ENCODE data around the gene TXK. TPM values are rescaled to one million over a fixed set of nuclear protein-coding genes. Genes with fewer than 3 reads are reported as not detected.

Gene TXK
- total RNA-seq, 1 experiment from 2014 or later = 0.39 TPM

- Mint-ChIP-seq H3K4me1 (peaks cover 17 to 24% of the 10 kb centered on the region in 2 experiments), H3K9me3 (no peaks in the 10 kb centered on the region), H3K36me3 (ENCODE audit: insufficient read depth in 1 of 3, low read depth in 3 of 3) (peaks cover 2 to 26% (median 23%) of the 10 kb centered on the region in 3 experiments; a peak in 6 of 7 replicates), H3K27ac (no peak overlapping the region), H3K4me3 (no peak overlapping the region), H3K27me3 (ENCODE audit: low read depth) (no peaks in the 10 kb centered on the region)
- H3K79me1 ChIP-seq (ENCODE audit: insufficient read depth, low read depth, low read length, poor library complexity, severe bottlenecking) = no peaks in the 10 kb centered on the region
- no peak for DNase-seq
- no peak overlapping the region for H3K56ac ChIP-seq (ENCODE audit: insufficient read length, low read depth, low read length)
- H4K20me1 ChIP-seq (ENCODE audit: control insufficient read depth, insufficient read depth, insufficient read length) = no peaks in the 10 kb centered on the region
- no peak overlapping the region for H2BK15ac ChIP-seq (ENCODE audit: low read depth, low read length)
- no peak overlapping the region for H3K18ac ChIP-seq (ENCODE audit: insufficient read length, low read depth, low read length)
- no peak overlapping the region for H2BK12ac ChIP-seq (ENCODE audit: insufficient read length, low read depth, low read length)
- no peaks in the 10 kb centered on the region; the same call in 1 of the 2 replicates for H3K4me1 ChIP-seq (ENCODE audit: insufficient read depth, low read length)
- H2BK20ac ChIP-seq (ENCODE audit: low read depth, low read length, poor library complexity, severe bottlenecking) = no peak overlapping the region
- no peak overlapping the region for H4K8ac ChIP-seq (replicated peaks; ENCODE audit: insufficient read length, low read depth, low read length)
- no peaks in the 10 kb centered on the region for H3K79me2 ChIP-seq (ENCODE audit: insufficient read depth, low read length)
- H2AK5ac ChIP-seq (ENCODE audit: insufficient read length, low read length) = no peak overlapping the region
- H3K4ac ChIP-seq (ENCODE audit: low read depth, low read length) = no peak overlapping the region
- H3K27ac ChIP-seq (ENCODE audit: insufficient read length, low read depth, low read length) = no peak overlapping the region
- TF ChIP-seq CTCF (conservative IDR thresholded peaks at IDR 0.05) = no peak
- H3K14ac ChIP-seq (ENCODE audit: insufficient read depth, low read length) = no peak overlapping the region
- no peaks in the 10 kb centered on the region for H3K23me2 ChIP-seq (ENCODE audit: insufficient read length, low read depth, low read length, poor library complexity, severe bottlenecking)
- no peak overlapping the region for H3K9ac ChIP-seq (ENCODE audit: extremely low read depth, insufficient read length, low read length)
- no peak overlapping the region for H3K4me2 ChIP-seq (ENCODE audit: insufficient read depth, insufficient read length, low read length)
- no peak overlapping the region for H4K5ac ChIP-seq (ENCODE audit: insufficient read length, low read depth, low read length)
- H2AFZ ChIP-seq (ENCODE audit: low read length) = no peak overlapping the region
- no peak overlapping the region for H3T11ph ChIP-seq (ENCODE audit: low read length)
- no peak overlapping the region for H2BK120ac ChIP-seq (ENCODE audit: low read depth, low read length, poor library complexity, severe bottlenecking)
- no peaks in the 10 kb centered on the region for H3K27me3 ChIP-seq (ENCODE audit: insufficient read depth, low read length)
- H2BK5ac ChIP-seq (ENCODE audit: insufficient read length, low read length) = no peak overlapping the region
- no peaks in the 10 kb centered on the region for H3K9me3 ChIP-seq (ENCODE audit: control insufficient read depth, low read depth, low read length)
- H4K91ac ChIP-seq (ENCODE audit: insufficient read length, low read depth, low read length) = no peak overlapping the region
- no peak overlapping the region for H3K23ac ChIP-seq (ENCODE audit: insufficient read length, low read depth, low read length)
These were observed 94.5 kb downstream of the TXK start for GRCh38 chr4:48039561-48039960.

All from H9 (cell line).